GM12865 (cell line): ENCODE results near the gene SYPL2.

Experiments used
- DNase-seq: peaks from one replicate; pipeline ENCODE4 v3.0.0; 2010; ENCODE audit warnings: low read depth
- H3K4me3 ChIP-seq: 2 replicates; pipeline ENCODE4 v1.5.1; 2011; ENCODE audit warnings: mild to moderate bottlenecking, low read depth, low read length, control low read depth
- CTCF ChIP-seq: IDR thresholded peaks from 2 replicates; pipeline ENCODE4 v1.5.1; 2011; ENCODE audit warnings: low read length, control low read depth, low read depth, inconsistent platforms; ENCODE audit not compliant: insufficient read depth; ENCODE audit errors: missing control alignments

SYPL2 gene

GRCh38 chr1:109527098-109527811, 60.9 kb downstream of the SYPL2 start:
- H3K4me3 ChIP-seq = no peak overlapping the region
- TF ChIP-seq CTCF = no peak
- peak; percentile 75 for DNase-seq

- no peak for DNase-seq
- H3K4me3 ChIP-seq = no peak overlapping the region
- TF ChIP-seq CTCF = no peak
These were observed 61.7 kb downstream of the SYPL2 start for GRCh38 chr1:109527846-109528695.

- no peak overlapping the region for H3K4me3 ChIP-seq
- no peak for TF ChIP-seq CTCF
- DNase-seq = no peak
These were observed 62.4 kb downstream of the SYPL2 start for GRCh38 chr1:109528712-109529111.

GRCh38 chr1:109529881-109530456, 63.6 kb downstream of the SYPL2 start:
- TF ChIP-seq CTCF = no peak
- no peak for DNase-seq
- H3K4me3 ChIP-seq = no peak overlapping the region

GRCh38 chr1:109530457-109531087, 64.2 kb downstream of the SYPL2 start:
- DNase-seq = no peak
- H3K4me3 ChIP-seq = no peak overlapping the region
- no peak for TF ChIP-seq CTCF

- DNase-seq = no peak
- no peak for TF ChIP-seq CTCF
- H3K4me3 ChIP-seq = no peak overlapping the region
These were observed 65.0 kb downstream of the SYPL2 start for GRCh38 chr1:109531380-109531779.
